ENCODE data around the gene G6PC3. TPM values are rescaled to one million over a fixed set of nuclear protein-coding genes. Genes with fewer than 3 reads are reported as not detected.
"Not testable (repeated sequence)": the region's sequence is repeated elsewhere in the genome, so short reads cannot be mapped to it uniquely, and the experiment has no call there.

The G6PC3 gene
- total RNA-seq, 1 donor from 2014 or later, result 16.6 TPM

- peaks cover 24% of the 10 kb centered on the region for H3F3A ChIP-seq (ENCODE audit: low read depth)
- H3K9me3 ChIP-seq (ENCODE audit: low read depth), result no peaks in the 10 kb centered on the region
- no peak for DNase-seq (ENCODE audit: low spot score)
- H3K36me3 ChIP-seq, result no peaks in the 10 kb centered on the region
- no peak overlapping the region for H3K4me2 ChIP-seq
- peak overlapping the region; percentile 53 for H3K27ac ChIP-seq
- no peaks in the 10 kb centered on the region for H3K27me3 ChIP-seq
- Mint-ChIP-seq H3K4me1 (peaks cover 6% of the 10 kb centered on the region), H3K4me3 (no peak overlapping the region), H3K27ac (no peak overlapping the region), H3K9me3 (no peaks in the 10 kb centered on the region), H3K36me3 (peaks cover 24% of the 10 kb centered on the region), H3K27me3 (ENCODE audit: insufficient read depth, low read depth) (no peaks in the 10 kb centered on the region)
- H3K4me3 ChIP-seq, result no peak overlapping the region
- no peak overlapping the region for H3K9ac ChIP-seq
- TF ChIP-seq EZH2phosphoT487 (IDR thresholded peaks at IDR 0.05) (no peak), EZH2 (IDR thresholded peaks at IDR 0.05) (no peak)
- TF ChIP-seq, protein P1, sequence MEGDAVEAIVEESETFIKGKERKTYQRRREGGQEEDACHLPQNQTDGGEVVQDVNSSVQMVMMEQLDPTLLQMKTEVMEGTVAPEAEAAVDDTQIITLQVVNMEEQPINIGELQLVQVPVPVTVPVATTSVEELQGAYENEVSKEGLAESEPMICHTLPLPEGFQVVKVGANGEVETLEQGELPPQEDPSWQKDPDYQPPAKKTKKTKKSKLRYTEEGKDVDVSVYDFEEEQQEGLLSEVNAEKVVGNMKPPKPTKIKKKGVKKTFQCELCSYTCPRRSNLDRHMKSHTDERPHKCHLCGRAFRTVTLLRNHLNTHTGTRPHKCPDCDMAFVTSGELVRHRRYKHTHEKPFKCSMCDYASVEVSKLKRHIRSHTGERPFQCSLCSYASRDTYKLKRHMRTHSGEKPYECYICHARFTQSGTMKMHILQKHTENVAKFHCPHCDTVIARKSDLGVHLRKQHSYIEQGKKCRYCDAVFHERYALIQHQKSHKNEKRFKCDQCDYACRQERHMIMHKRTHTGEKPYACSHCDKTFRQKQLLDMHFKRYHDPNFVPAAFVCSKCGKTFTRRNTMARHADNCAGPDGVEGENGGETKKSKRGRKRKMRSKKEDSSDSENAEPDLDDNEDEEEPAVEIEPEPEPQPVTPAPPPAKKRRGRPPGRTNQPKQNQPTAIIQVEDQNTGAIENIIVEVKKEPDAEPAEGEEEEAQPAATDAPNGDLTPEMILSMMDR (IDR thresholded peaks at IDR 0.05), result no peak
- H3K79me2 ChIP-seq (ENCODE audit: low read depth), result peaks cover 95% of the 10 kb centered on the region
- no peaks in the 10 kb centered on the region for H3K4me1 ChIP-seq
- H2AFZ ChIP-seq (replicated peaks), result no peak overlapping the region
- peaks cover 70% of the 10 kb centered on the region for H4K20me1 ChIP-seq (ENCODE audit: low read depth)
These were observed 27.3 kb upstream of the G6PC3 start for GRCh38 chr17:44043272-44043696.

- Histone ChIP-seq H3K27me3 (no peaks in the 10 kb centered on the region), H3K4me1 (no peaks in the 10 kb centered on the region), H3K9me3 (ENCODE audit: low read depth) (no peaks in the 10 kb centered on the region), H3F3A (ENCODE audit: low read depth) (peaks cover 24% of the 10 kb centered on the region), H4K20me1 (ENCODE audit: low read depth) (peaks cover 74% of the 10 kb centered on the region), H3K27ac (peak overlapping the region; percentile 53), H3K4me3 (no peak overlapping the region), H2AFZ (replicated peaks) (no peak overlapping the region), H3K9ac (no peak overlapping the region), H3K79me2 (ENCODE audit: low read depth) (peaks cover 97% of the 10 kb centered on the region), H3K36me3 (no peaks in the 10 kb centered on the region), H3K4me2 (no peak overlapping the region)
- no peak for DNase-seq (ENCODE audit: low spot score)
- Mint-ChIP-seq H3K9me3 (no peaks in the 10 kb centered on the region), H3K27me3 (ENCODE audit: insufficient read depth, low read depth) (no peaks in the 10 kb centered on the region), H3K4me1 (peaks cover 6% of the 10 kb centered on the region), H3K36me3 (peaks cover 26% of the 10 kb centered on the region), H3K4me3 (no peak overlapping the region), H3K27ac (no peak overlapping the region)
- TF ChIP-seq, protein P1 (IDR thresholded peaks at IDR 0.05), result no peak
- TF ChIP-seq EZH2 (IDR thresholded peaks at IDR 0.05), result no peak
- no peak for TF ChIP-seq EZH2phosphoT487 (IDR thresholded peaks at IDR 0.05)
These were observed 26.5 kb upstream of the G6PC3 start for GRCh38 chr17:44044071-44044470.

GRCh38 chr17:44045486-44045885, 25.0 kb upstream of the G6PC3 start:
- Histone ChIP-seq H3K27ac (no peak overlapping the region), H3K9ac (no peak overlapping the region), H3K79me2 (ENCODE audit: low read depth) (peaks cover 98% of the 10 kb centered on the region), H3K4me1 (no peaks in the 10 kb centered on the region), H3K4me2 (no peak overlapping the region), H2AFZ (replicated peaks) (no peak overlapping the region), H4K20me1 (ENCODE audit: low read depth) (peaks cover 76% of the 10 kb centered on the region), H3K4me3 (no peak overlapping the region), H3K27me3 (no peaks in the 10 kb centered on the region), H3K9me3 (ENCODE audit: low read depth) (no peaks in the 10 kb centered on the region), H3F3A (ENCODE audit: low read depth) (peaks cover 21% of the 10 kb centered on the region), H3K36me3 (no peaks in the 10 kb centered on the region)
- no peak for DNase-seq (ENCODE audit: low spot score)
- H3K4me3 Mint-ChIP-seq, result no peak overlapping the region
- no peaks in the 10 kb centered on the region for H3K9me3 Mint-ChIP-seq
- H3K27me3 Mint-ChIP-seq (ENCODE audit: insufficient read depth, low read depth), result no peaks in the 10 kb centered on the region
- TF ChIP-seq EZH2phosphoT487 (IDR thresholded peaks at IDR 0.05) (no peak), EZH2 (IDR thresholded peaks at IDR 0.05) (no peak)
- TF ChIP-seq, protein P1 (IDR thresholded peaks at IDR 0.05), result no peak
- peaks cover 6% of the 10 kb centered on the region for H3K4me1 Mint-ChIP-seq
- peaks cover 19% of the 10 kb centered on the region for H3K36me3 Mint-ChIP-seq
- no peak overlapping the region for H3K27ac Mint-ChIP-seq

- not testable (repeated sequence) for H3K27me3 ChIP-seq; DNase-seq (ENCODE audit: low spot score); H3K27ac ChIP-seq; H3K27ac Mint-ChIP-seq; H3K4me1 ChIP-seq; H3K9ac ChIP-seq; H3K4me3 Mint-ChIP-seq; H2AFZ ChIP-seq (replicated peaks); H3K9me3 ChIP-seq (ENCODE audit: low read depth); H3K4me1 Mint-ChIP-seq; H3K9me3 Mint-ChIP-seq; H3K27me3 Mint-ChIP-seq (ENCODE audit: insufficient read depth, low read depth); H3K36me3 ChIP-seq; H3K4me2 ChIP-seq; H3K4me3 ChIP-seq
- H3K36me3 Mint-ChIP-seq, result peaks cover 19% of the 10 kb centered on the region
- Histone ChIP-seq H3F3A (ENCODE audit: low read depth) (peaks cover 21% of the 10 kb centered on the region), H4K20me1 (ENCODE audit: low read depth) (peaks cover 73% of the 10 kb centered on the region), H3K79me2 (ENCODE audit: low read depth) (peaks cover 98% of the 10 kb centered on the region)
These were observed 23.6 kb upstream of the G6PC3 start for GRCh38 chr17:44046893-44047292.

All from neural progenitor cell (in vitro differentiated cells).